Dermis microvascular lymphatic vessel endothelial cell (primary cell): Measurements from ENCODE around the gene TOP2A. TPM values are rescaled to one million over a fixed set of nuclear protein-coding genes. Genes with fewer than 3 reads are reported as not detected.

Experiments used
- DNase-seq, 2 donors: peaks; one replicate each; pipeline versions ENCODE4 v3.0.0 to v3.0.0-alpha.2; 2010; ENCODE audit warnings: low read depth in 2 of 2
- total RNA-seq: library from RNA; depleted of rRNA; stranded (reverse); fragments of >200 nt; gene quantifications from 2 replicates; pipeline ENCODE4 v1.2.1, GENCODE V29; 2014

Gene TOP2A
- total RNA-seq, 1 donor from 2014 or later: 65.5 TPM

DNA sequence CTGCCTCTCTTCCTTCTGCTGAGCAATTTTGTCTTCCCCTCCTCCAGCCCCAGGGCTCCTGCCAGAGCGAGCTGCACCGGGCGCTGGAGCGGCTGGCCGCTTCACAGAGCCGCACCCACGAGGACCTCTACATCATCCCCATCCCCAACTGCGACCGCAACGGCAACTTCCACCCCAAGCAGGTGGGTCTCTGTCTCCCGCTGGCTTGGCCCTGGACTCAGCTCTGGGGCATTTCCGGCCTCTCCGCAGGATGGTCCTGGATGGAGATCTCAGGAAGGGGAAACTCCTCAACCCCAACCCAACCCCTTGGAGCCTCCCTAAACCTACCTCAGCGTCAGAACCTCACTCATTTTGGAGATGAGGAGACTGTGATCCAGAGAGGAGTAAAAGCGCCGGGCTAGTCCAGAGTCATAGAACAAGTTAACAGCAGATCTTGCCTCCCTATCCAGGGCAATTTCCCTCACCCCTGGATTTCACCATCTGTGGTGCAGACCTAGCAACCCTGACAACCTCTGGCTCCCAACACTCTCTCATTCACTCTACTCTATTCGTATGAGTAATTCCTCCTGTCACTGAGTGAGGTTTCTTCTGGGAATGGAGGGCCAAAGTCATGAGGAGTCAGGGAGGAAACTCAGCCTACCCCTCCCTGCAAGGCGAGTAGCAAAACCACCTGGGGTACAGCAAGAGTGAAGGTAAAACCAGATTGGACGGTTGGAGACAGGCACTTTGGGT is 36.4 kb upstream of the TOP2A start:
- no peak for DNase-seq

DNA sequence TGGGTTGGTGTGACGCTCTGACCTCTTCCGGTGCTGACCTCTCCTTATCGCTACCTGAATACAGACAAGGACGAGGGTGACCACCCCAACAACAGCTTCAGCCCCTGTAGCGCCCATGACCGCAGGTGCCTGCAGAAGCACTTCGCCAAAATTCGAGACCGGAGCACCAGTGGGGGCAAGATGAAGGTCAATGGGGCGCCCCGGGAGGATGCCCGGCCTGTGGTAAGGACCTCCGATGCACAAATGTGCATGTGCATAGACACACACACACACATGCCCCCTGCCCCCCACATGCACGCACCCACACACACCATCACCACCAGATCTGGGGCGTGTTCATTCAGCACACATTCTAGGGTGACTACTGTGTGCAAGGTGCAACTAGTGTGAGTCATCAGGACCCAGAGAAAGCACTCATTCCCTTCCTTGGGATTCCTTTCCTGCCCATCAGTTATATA is 35.3 kb upstream of the TOP2A start:
- no peak for DNase-seq

DNA sequence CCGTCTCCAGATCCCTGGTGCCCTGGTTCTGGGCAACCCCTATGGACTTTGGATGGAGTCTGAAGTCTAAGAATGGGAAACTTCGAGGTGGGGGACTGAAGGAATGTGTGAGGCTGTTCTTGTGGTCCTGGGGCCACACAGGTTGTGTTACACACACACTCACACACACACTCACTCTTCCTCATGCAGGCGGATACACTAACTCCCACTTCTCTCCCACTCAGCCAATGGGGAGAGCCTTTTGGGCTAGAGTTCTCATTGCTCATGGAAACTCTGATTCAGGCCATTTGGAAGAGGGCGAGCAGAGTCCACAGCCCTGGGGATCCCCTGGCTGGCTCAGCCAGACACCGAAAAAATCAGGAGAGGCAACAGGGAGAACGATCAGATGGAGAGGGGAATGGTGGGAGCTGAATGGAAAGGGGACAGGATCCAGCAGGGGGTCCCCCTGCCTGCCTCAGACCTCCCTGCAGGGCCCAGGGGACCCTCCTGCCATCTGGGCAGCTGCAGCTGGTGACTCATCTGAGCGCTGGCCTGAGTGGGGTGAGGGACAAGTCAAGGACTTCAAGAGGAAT is 34.6 kb upstream of the TOP2A start:
- peak; percentile 53 to 75 for DNase-seq

DNA sequence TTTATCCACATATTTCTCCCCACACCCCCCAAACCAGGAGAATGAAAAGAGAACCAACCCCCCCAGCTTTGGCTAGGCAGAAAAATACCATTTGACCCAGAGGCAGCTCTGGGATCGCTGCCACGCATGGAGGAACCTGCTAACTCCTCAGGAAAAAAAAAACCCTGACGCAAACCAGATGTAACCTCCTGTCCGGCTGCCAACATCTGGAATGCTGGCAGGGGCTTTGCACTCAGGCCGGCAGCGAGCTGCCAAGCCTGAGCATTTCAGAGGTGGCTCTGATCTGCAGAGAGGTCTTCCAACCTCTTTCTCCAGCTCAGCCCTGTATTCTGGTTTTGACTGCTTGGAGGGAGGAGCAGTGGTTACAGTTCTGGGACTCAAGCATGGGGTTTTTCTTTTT is 33.7 kb upstream of the TOP2A start:
- DNase-seq: no peak

DNA sequence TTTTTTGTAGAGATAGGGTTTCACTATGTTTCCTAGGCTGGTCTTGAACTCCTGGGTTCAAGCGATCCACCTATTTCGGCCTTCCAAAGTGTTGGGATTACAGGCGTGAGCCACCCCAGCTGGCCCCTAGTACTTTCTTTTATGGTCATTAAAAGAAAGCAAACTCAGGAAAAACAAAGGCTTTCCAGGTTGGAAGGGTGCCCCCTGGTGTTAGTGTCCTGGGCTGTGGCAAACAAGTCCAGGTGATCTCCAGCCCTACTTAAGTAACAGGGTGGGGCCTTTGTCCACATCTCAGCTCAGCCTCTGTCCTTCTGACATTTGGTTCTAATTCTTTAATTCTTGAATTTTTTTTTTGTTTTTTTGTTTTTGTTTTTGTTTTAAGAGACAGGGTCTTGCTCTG is 32.5 kb upstream of the TOP2A start:
- DNase-seq: peak in 1 of 2 donors; percentile 68

DNA sequence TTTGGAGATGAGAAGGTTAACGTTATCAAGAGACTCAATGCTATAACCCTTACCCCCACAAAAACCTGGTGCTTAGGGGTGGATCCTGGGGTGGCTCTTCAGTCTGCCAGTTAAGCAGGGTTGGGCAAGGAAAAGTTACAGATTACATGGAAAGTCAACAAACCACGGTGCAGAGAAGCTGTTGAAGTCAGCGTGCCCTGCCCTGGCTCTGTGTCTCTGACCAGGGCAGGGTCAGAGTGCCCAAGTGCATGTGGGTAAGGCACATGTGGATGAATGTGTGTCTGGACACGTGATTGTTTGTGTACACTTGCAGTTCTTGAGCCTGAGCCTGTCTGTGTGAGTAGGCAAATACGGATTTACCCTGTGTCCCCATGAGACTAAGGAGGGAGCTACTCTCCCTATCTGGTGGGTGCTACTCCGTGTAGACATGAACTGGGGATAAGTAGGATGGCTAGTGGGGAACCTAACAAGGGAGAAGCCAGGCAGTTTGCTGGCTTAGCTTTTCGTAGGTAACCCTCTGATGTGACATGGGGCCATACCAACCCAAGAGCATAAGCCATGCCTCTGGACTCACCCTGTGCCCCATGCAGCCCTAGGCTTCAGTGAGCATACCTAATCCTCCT is 31.1 kb upstream of the TOP2A start:
- DNase-seq: peak in 1 of 2 donors; percentile 25

DNA sequence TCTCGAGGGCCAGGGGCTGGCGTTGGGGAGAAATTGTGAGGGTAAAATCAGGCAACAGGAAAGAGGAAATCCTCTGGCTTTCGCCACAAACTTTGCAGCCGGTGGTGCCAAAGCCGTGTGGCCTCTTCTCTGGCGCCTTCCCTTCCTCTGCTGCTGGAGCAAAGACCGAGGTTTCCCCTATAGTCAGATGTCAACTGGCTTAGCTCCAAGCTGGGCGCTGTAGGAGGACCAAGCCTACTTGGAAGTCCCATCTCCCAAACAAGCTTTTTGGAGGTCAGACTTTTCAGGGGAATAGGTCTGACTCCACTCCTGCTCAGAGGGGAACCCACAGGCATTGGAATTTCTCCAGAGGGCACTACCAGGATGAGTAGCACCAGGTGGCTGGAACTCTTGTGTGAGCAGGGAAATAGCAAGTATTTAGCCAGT is 30.5 kb upstream of the TOP2A start:
- DNase-seq: peak in 1 of 2 donors; percentile 37

DNA sequence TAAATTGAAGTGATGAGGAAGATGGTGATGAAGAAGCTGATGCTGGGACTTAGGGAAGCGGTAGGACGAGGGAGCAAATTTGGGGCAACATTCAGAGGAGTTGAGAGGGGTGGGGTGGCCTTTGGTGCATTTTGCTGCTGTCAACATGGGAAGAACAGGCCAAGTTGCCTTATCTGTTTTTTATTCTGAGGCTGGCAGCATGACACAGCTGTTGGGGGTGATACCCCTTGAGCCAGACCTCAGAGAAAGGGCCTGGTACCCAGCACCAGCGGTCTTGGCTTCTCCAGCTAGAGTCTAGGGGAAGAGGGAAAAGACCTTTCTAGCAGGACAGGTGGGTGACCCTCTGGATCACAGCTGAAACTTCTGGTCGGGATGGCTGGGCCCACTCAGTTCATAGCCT is 30.1 kb upstream of the TOP2A start:
- no peak for DNase-seq

DNA sequence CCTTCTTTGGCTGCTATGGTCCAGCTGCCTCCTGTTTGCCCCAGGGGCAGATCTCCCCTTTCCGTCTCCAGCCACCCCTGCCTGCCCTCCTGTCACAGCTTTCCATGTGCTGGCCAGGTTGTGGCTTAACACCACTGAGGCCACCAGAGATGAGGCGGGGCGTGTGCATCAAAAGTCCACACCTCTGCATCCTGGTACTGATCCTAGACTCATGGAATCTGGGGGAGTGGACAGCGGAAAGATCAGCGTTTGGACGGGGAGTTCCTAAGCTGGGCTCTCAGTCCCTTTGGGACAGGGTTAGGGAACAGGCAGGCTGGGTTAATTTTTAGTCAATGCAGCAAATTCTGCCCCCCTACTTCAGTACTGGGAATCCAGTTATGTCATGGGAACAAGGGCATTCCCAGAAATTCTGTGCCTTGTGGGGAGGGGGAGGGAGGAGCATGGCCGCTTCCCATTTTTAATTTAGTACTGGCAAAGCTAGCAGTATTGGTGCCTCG is 29.5 kb upstream of the TOP2A start:
- DNase-seq: no peak

DNA sequence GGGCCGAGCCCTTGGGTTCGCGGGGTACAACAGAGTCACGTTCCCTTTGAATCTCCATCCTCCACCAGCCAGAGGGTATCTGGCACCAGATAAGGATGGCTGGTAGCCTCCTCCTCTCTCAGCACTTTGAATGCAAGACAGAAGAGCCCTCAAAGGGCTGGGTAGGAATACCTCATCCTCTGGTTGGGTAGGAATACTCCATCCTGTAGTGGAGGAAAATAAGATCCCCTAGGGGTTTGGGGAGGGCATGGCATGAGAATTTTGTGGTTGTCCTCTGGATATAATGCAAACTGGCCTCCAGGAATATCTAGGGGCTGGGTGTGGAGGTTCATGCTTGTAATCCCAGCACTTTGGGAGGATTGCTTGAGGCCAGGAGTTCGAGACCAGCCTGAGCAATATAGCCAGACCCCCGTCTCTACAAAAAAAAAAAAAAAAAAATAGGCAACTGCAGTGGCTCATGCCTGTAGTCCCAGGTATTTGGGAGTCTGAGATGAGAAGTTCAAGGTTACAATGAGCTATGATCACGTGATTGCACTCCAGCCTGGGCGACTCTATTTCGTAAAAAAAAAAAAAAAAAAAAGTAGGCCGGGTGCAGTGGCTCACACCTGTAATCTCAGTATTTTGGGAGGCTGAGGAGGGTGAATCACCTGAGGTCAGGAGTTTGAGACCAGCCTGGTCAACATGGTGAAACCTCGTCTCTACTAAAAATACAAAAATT is 28.2 kb upstream of the TOP2A start:
- DNase-seq: no peak

DNA sequence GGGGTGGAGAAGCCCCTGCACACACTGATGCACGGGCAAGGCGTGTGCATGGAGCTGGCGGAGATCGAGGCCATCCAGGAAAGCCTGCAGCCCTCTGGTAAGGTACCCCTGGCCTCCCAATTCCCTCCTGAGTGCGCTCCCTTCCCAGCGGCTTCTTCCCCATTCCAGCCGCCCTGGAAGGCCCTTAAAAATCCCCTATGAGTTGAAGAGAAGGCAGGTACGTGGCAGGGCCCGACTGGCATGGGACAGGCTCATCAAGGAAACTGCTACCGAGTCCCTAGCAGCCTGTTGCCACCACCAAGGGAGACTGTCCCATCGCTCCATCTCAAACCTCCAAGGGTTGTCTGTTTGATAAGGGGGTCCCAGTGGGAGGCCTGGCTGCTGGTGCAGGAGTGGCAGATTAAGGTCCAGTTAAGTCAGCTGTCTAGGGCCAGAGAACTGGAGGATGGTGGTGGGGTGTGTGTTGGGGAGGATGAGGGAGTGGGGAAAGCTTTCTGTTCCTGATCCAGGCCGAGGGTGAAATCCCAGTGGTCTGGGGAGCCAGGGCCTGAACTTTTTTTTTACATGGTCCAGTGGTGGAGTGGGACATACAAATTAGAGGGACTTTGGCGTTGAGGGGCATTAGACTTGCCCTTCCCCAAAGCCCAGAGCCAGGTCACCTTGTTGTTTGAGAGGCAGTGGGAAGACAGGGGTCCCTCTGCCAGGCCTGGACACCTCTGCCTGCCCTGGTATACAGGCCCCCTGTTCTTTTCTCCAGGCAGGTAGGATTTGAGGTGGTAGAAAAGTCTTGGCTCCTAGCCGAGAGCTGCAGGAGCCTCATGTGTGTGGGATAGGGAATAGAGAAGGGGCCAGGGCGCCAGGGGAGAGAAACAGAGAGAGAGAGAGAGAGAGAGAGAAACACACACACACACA is 26.5 kb upstream of the TOP2A start:
- DNase-seq: peak in 1 of 2 donors; percentile 32

DNA sequence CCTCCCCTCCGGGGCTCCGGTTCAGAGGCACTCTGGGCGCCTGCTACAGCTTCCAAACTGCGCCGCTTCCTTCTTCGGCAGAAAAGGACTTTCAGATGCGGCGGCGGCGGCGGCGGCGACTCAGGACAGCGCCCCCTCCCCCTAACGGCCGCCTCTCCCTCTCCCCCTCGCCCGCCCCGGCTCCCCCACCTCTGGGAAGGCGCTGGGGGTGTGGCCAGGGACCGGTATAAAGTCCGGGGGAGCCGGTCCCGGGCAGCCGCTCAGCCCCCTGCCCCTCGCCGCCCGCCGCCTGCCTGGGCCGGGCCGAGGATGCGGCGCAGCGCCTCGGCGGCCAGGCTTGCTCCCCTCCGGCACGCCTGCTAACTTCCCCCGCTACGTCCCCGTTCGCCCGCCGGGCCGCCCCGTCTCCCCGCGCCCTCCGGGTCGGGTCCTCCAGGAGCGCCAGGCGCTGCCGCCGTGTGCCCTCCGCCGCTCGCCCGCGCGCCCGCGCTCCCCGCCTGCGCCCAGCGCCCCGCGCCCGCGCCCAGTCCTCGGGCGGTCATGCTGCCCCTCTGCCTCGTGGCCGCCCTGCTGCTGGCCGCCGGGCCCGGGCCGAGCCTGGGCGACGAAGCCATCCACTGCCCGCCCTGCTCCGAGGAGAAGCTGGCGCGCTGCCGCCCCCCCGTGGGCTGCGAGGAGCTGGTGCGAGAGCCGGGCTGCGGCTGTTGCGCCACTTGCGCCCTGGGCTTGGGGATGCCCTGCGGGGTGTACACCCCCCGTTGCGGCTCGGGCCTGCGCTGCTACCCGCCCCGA is 25.7 kb upstream of the TOP2A start, which contains the start of gene IGFBP4:
IGFBP4 (plus strand) TSS at position 255 of the 792 bp plus-strand sequence; CDS start at position 541, 286 bp downstream.
- peak; percentile 38 to 81 for DNase-seq

DNA sequence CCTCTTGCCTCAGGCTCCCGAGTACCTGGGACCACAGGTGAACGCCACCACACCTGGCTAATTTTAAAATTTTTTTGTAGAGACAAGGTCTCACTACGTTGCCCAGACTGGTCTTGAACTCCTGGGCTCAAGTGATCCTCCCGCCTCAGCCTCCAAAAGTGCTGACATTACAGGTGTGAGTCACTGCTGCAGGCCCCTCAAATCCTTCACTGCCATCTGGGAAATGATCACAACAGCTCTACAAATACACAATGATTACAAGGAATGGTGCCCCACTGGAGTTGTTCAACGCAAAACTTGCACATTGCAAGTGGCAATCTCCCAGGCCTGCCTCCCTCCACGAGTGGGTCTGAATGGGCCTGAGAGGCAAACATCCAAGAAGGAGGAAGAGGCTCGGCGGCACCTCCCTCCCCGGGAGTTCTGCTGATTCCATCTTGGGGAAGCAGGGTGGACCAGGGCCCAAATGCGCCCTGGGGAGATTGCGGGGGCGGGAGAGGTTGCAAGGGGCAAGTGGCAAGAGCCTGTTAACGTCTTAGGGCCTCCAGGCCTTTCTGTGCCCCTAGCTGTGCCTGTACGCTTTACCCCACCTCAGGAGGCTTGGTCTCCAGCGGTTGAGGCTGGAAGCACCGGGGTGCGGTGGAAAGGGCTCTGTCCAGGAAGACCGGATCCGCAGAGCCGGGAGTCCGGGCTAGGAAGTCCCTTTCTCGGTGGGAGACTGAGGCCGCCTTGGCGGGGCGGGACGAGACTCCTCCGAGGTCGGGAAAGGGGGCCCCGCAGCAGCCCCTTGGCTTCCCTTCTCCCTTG is 24.9 kb upstream of the TOP2A start:
- peak in 1 of 2 donors; percentile 28 for DNase-seq

DNA sequence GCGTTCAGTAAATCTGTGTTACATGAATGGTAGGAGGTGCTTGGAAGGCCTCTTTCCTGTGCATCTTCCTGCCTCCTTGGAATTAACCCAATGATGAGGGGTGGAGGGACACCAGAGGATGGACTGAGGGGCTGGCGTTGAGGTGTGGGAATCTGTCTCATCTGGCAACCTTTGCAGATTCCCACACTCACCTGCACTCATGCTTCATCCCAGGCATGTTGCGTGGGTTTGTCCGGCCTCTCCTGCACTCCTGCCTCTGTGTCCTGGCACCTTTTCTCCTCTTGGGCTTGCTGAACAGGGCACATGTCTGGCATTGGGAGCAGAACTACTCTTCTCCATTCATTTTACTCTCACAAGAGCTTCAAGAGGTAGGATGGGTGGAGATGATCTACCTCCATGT is 22.5 kb upstream of the TOP2A start:
- no peak for DNase-seq

DNA sequence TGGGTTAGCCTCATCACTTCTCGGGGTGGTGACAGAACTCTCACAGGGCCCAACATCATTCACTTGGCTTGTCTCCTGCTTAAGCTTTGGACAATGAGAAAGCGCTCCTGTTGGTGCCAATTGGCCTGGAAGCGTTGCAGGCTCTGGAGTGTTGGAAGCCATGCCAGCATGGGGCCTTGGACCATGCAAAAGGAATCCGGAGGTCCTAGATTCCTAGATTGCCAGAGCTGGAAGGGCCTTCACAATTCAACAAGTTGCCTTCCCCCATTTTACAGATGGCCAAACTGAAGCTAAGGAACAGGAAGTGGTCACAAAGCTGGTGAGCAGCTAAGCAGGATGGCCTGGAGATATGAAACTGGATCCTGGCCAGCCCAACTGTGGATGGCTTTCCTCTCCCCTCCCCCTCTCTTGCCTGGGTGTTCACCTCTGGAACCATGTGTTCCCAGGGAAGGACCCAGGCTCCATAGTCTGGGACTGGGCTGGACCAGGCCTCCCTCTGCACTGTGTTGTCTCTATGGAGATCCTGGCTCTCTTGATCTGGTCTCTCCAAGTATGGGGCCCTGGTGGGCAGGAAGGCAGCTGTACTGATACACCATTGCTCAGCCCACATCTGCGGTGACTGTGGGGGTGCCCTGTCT is 19.5 kb upstream of the TOP2A start:
- no peak for DNase-seq

DNA sequence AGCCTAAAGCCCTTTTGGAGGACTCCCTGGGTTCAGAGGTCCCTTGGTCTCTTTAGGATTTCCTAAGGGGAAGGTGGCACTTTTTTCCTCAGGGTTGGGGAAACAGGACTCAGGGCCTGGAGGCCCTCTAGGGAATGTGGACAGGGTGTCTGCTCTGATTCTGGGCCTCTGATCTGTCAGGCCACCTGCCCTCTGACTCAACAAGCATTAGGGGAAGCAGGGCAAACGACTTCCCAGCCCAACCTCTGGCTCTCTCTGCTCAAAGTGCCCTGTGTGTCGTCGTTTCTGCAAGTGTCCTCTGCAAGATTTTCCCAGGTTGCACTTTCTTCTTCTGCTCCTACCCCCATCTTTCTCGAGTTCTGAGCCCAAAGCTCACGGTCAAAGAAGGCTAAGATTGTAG is 18.9 kb upstream of the TOP2A start:
- no peak for DNase-seq

DNA sequence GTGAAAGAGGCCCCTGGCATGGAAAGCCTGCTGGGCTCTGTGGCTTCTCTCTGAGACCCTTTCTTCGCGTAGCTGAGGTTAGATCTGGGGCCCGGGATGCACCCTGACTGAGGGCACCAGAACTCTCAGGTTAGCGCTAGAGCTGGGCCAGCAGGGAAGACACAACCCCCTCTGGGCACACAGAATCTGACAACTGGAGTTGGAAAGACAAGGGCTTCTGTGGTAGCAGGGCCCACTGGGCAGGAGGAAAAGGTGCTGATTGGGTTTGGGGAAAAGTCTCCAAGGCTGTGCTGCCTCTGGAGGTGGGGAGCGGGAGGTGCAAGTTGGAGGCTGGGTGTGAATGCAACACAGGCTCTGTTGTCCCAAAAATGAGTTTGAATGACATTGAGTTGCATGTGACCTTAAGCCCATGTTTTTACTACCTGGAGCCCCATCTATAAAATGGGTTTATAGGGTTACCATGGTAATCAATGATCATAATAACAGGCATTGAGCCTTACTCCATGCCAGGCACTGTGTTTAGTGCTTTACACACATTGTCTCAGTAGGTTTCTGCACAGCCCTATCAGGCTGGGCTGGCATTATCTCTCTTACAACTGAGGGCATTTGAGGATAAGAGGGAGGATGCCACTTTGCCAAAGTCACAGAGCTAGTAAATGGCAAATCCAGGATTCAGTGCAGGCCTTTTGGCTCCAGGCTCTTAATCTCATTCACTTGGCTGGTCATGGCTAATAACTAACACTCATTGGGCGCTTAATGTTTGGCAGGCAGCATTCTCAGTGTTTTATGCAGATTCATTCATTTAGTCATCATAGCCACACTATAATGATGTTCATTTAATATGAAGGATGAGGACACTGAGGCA is 16.1 kb upstream of the TOP2A start:
- DNase-seq: no peak
